ENCODE measurements around the gene SIN3B.

- TF ChIP-seq EZH2phosphoT487 (IDR thresholded peaks at IDR 0.05; ENCODE audit: insufficient read depth, low read depth), result no peak
- TF ChIP-seq EZH2 (IDR thresholded peaks at IDR 0.05; ENCODE audit: insufficient read depth, poor library complexity, severe bottlenecking), result no peak
Measured at GRCh38 chr19:16891696-16892382, 62.6 kb downstream of the SIN3B start.

Measured in GM23248 (cell line).